Astrocyte (in vitro differentiated cells and primary cell): ENCODE results near the gene FBXL13.

Experiments
- CTCF ChIP-seq: IDR thresholded peaks from 2 replicates; pipeline ENCODE4 v1.5.1; 2011; ENCODE audit warnings: low read depth, mild to moderate bottlenecking, inconsistent platforms, low read length, moderate library complexity; ENCODE audit not compliant: insufficient read depth
- EZH2 ChIP-seq: IDR thresholded peaks from 2 replicates; pipeline ENCODE4 v1.6.1; 2012; ENCODE audit warnings: mild to moderate bottlenecking, low read length, inconsistent platforms; ENCODE audit not compliant: insufficient read depth

GRCh38 chr7:102938679-102939078 is 135.9 kb downstream of the FBXL13 start:
- no peak for TF ChIP-seq CTCF
- TF ChIP-seq EZH2 = no peak
